PC-9 (cell line): Measurements from ENCODE around the gene HLA-DRB5. TPM values are rescaled to one million over a fixed set of nuclear protein-coding genes. Genes with fewer than 3 reads are reported as not detected.
"Not testable (repeated sequence)": the region's sequence is repeated elsewhere in the genome, so short reads cannot be mapped to it uniquely, and the experiment has no call there.

Experiments used
- BruUV-seq: library from RNA; stranded (reverse); fragments of 400-500 nt; replicated peaks from 2 replicates; lab custom pipeline; 2021; lab: Mats Ljungman, UMichigan
- CTCF ChIA-PET: fragments of 300-600 bp; sonication (Branson Sonifier 250); formaldehyde crosslinking; loops from one replicate; lab custom pipeline; 2022; ENCODE audit warnings: antibody characterized with exemption; lab: Charles Lee
- POLR2A ChIA-PET: fragments of 300-600 bp; sonication (Branson Sonifier 250); formaldehyde crosslinking; loops from one replicate; lab custom pipeline; 2022; ENCODE audit warnings: antibody characterized with exemption; ENCODE audit not compliant: unreplicated experiment; lab: Charles Lee
- DNase-seq, 2 experiments: peaks; one replicate each; pipeline versions ENCODE4 v3.0.0 to v3.0.0-alpha.2; 2015 to 2022; ENCODE audit warnings: mixed read lengths in 1 of 2
- H2AFZ ChIP-seq: fragments of 200-600 bp; sonication (generic); 2 replicates; pipeline ENCODE4 v1.8.1; 2017; ENCODE audit warnings: antibody characterized with exemption
- H3F3A ChIP-seq: fragments of 200-600 bp; sonication (generic); 2 replicates; pipeline ENCODE4 v1.8.1; 2017; ENCODE audit warnings: antibody characterized with exemption, mild to moderate bottlenecking, low read depth; ENCODE audit not compliant: insufficient read depth
- H3K27ac ChIP-seq: fragments of 200-600 bp; sonication (generic); 2 replicates; pipeline ENCODE4 v1.6.1; 2016; ENCODE audit warnings: mixed run types
- H3K27me3 ChIP-seq: fragments of 200-600 bp; sonication (generic); 2 replicates; pipeline ENCODE4 v1.6.1; 2016; ENCODE audit warnings: low read depth, mixed run types; ENCODE audit not compliant: insufficient read depth
- H3K36me3 ChIP-seq: fragments of 200-600 bp; sonication (generic); 2 replicates; pipeline ENCODE4 v1.6.1; 2016; ENCODE audit warnings: low read depth, mixed run types
- H3K4me1 ChIP-seq: fragments of 200-600 bp; sonication (generic); replicated peaks from 2 replicates; pipeline ENCODE4 v1.6.1; 2016; ENCODE audit warnings: mixed run types; ENCODE audit not compliant: insufficient read depth
- H3K4me2 ChIP-seq: fragments of 200-600 bp; sonication (generic); 2 replicates; pipeline ENCODE4 v1.6.1; 2017; ENCODE audit warnings: mixed run types
- H3K4me3 ChIP-seq: fragments of 200-600 bp; sonication (generic); 2 replicates; pipeline ENCODE4 v1.6.1; 2016; ENCODE audit warnings: mixed run types
- H3K79me2 ChIP-seq: fragments of 200-600 bp; sonication (generic); 2 replicates; pipeline ENCODE4 v1.6.1; 2017; ENCODE audit warnings: low read depth, mixed run types
- H3K9me2 ChIP-seq: fragments of 200-600 bp; sonication (generic); 2 replicates; pipeline ENCODE4 v1.8.1; 2017; ENCODE audit warnings: mild to moderate bottlenecking; ENCODE audit not compliant: insufficient read depth
- H3K9me3 ChIP-seq: fragments of 200-600 bp; sonication (generic); 2 replicates; pipeline ENCODE4 v1.8.1; 2016; ENCODE audit warnings: low read depth; ENCODE audit not compliant: insufficient read depth
- H4K20me1 ChIP-seq: fragments of 200-600 bp; sonication (generic); 2 replicates; pipeline ENCODE4 v1.8.1; 2017; ENCODE audit not compliant: insufficient read depth
- CTCF ChIP-seq: fragments of 200-600 bp; sonication (generic); conservative IDR thresholded peaks from 2 replicates; pipeline ENCODE4 v1.6.1; 2017; ENCODE audit warnings: mixed run types, antibody characterized with exemption, mild to moderate bottlenecking, moderate library complexity
- EZH2 ChIP-seq: fragments of 200-600 bp; sonication (generic); IDR thresholded peaks from 2 replicates; pipeline ENCODE4 v1.8.0; 2017; ENCODE audit warnings: antibody characterized with exemption, low read depth
- intact Hi-C: fragments of 100-400 bp; cut with micrococcal nuclease; formaldehyde crosslinking; loops from one replicate; pipeline ENCODE4 v1.10.0; 2022; ENCODE audit not compliant: unreplicated experiment
- total RNA-seq: library from RNA; stranded (reverse); gene quantifications from 2 replicates; pipeline ENCODE4 v1.2.3, GENCODE V29; 2021

Gene HLA-DRB5
- total RNA-seq, 1 experiment from 2014 or later: 0.33 TPM

- Histone ChIP-seq H3K9me2 (no peaks in the 10 kb centered on the region), H3K27ac (no peak overlapping the region), H4K20me1 (no peaks in the 10 kb centered on the region), H2AFZ (no peak overlapping the region), H3K4me3 (no peak overlapping the region), H3F3A (no peaks in the 10 kb centered on the region), H3K9me3 (no peaks in the 10 kb centered on the region), H3K79me2 (no peaks in the 10 kb centered on the region), H3K27me3 (peaks cover 5% of the 10 kb centered on the region; the same call in 1 of the 2 replicates), H3K4me1 (no peaks in the 10 kb centered on the region), H3K36me3 (no peaks in the 10 kb centered on the region), H3K4me2 (no peak overlapping the region)
- DNase-seq: no peak
- ChIA-PET POLR2A (no interaction called here), CTCF (no interaction called here)
- intact Hi-C loops: no loop called here
- TF ChIP-seq EZH2: no peak
- TF ChIP-seq CTCF: no peak
- BruUV-seq: no TSS peak
Measured at GRCh38 chr6:32551410-32551809, 21.3 kb upstream of the HLA-DRB5 start.

- no peaks in the 10 kb centered on the region for H4K20me1 ChIP-seq
- no peak overlapping the region for H2AFZ ChIP-seq
- BruUV-seq: no TSS peak
- no peaks in the 10 kb centered on the region for H3F3A ChIP-seq
- intact Hi-C loops: no loop called here
- POLR2A ChIA-PET: no interaction called here
- no peaks in the 10 kb centered on the region for H3K79me2 ChIP-seq
- H3K4me3 ChIP-seq: no peak overlapping the region
- no peak for TF ChIP-seq EZH2
- TF ChIP-seq CTCF: no peak
- H3K4me1 ChIP-seq: no peaks in the 10 kb centered on the region
- no peaks in the 10 kb centered on the region for H3K9me2 ChIP-seq
- H3K36me3 ChIP-seq: no peaks in the 10 kb centered on the region
- CTCF ChIA-PET: no interaction called here
- no peak overlapping the region for H3K4me2 ChIP-seq
- no peaks in the 10 kb centered on the region for H3K9me3 ChIP-seq
- no peak for DNase-seq
- H3K27ac ChIP-seq: no peak overlapping the region
- H3K27me3 ChIP-seq: peaks cover 27% of the 10 kb centered on the region; the same call in 1 of the 2 replicates
Measured at GRCh38 chr6:32539839-32540238, 9.8 kb upstream of the HLA-DRB5 start.

GRCh38 chr6:32530431-32530793 lies 325 bp upstream of the HLA-DRB5 start:
- H3K9me2 ChIP-seq, H3K27me3 ChIP-seq, H2AFZ ChIP-seq, H3F3A ChIP-seq, H3K36me3 ChIP-seq, H3K79me2 ChIP-seq, POLR2A ChIA-PET, H3K4me1 ChIP-seq, BruUV-seq, H3K4me2 ChIP-seq, CTCF ChIA-PET, H3K27ac ChIP-seq, H3K4me3 ChIP-seq, H3K9me3 ChIP-seq, H4K20me1 ChIP-seq, DNase-seq, intact Hi-C loops: not testable (repeated sequence)

- Histone ChIP-seq H3F3A (no peaks in the 10 kb centered on the region), H3K4me1 (no peaks in the 10 kb centered on the region), H3K27me3 (no peaks in the 10 kb centered on the region), H3K79me2 (no peaks in the 10 kb centered on the region), H3K9me2 (no peaks in the 10 kb centered on the region), H3K27ac (no peak overlapping the region), H4K20me1 (no peaks in the 10 kb centered on the region), H3K4me3 (no peak overlapping the region), H2AFZ (no peak overlapping the region), H3K9me3 (no peaks in the 10 kb centered on the region), H3K36me3 (no peaks in the 10 kb centered on the region), H3K4me2 (no peak overlapping the region)
- ChIA-PET POLR2A (no interaction called here), CTCF (no interaction called here)
- no peak for DNase-seq
- TF ChIP-seq EZH2 (no peak), CTCF (no peak)
- intact Hi-C loops: no loop called here
- BruUV-seq: no TSS peak
Measured at GRCh38 chr6:32522302-32523047, 7.6 kb downstream of the HLA-DRB5 start.
